Measurements from ENCODE around the gene TNIK.

The TNIK gene

DNA sequence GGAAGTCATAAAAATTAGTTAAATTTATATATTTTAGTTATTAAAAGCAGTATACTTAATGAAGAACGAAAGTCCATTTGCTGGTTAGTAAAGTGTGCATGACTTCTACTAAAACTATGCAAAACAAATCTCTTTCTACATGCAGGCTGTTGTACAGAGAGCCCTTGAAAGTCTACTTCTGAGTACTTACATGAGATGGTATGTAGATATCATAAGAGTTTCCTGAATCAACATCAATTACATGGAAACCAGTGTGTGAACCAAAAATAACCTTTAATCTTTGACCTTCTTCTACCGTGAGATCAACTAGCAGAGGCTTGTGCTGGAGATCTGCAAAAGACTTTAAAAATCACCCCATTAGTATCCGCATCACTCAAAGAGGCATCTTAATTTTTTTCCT lies 391.5 kb downstream of the TNIK start:
- no peak for DNase-seq (ENCODE audit: low read depth)
- TF ChIP-seq, protein P1, sequence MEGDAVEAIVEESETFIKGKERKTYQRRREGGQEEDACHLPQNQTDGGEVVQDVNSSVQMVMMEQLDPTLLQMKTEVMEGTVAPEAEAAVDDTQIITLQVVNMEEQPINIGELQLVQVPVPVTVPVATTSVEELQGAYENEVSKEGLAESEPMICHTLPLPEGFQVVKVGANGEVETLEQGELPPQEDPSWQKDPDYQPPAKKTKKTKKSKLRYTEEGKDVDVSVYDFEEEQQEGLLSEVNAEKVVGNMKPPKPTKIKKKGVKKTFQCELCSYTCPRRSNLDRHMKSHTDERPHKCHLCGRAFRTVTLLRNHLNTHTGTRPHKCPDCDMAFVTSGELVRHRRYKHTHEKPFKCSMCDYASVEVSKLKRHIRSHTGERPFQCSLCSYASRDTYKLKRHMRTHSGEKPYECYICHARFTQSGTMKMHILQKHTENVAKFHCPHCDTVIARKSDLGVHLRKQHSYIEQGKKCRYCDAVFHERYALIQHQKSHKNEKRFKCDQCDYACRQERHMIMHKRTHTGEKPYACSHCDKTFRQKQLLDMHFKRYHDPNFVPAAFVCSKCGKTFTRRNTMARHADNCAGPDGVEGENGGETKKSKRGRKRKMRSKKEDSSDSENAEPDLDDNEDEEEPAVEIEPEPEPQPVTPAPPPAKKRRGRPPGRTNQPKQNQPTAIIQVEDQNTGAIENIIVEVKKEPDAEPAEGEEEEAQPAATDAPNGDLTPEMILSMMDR (conservative IDR thresholded peaks at IDR 0.05; ENCODE audit: low read depth, low read length), result no peak
- no peak overlapping the region for H3K4me3 ChIP-seq (ENCODE audit: low read depth, low read length)

DNA sequence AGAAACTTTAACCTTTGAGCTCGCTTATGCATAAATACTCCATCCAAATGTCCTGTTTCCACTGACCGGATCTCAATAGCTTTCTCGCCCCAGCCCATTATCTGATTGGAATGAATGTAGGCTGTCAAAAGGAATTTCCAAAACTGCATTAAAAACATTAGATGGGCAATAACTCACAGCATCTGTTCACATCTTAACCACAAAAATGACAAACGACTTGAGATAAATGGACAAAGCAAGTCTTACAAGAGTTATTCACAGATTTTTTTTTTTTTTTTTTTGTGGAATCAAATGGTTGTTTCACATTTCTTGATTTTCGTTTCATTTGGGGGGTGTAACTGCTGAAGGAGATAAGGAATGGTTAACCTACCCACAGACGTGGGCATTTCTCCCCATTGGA lies 394.0 kb downstream of the TNIK start:
- H3K4me3 ChIP-seq (ENCODE audit: low read depth, low read length), result no peak overlapping the region
- TF ChIP-seq, protein P1 (conservative IDR thresholded peaks at IDR 0.05; ENCODE audit: low read depth, low read length), result no peak
- DNase-seq (ENCODE audit: low read depth), result no peak

DNA sequence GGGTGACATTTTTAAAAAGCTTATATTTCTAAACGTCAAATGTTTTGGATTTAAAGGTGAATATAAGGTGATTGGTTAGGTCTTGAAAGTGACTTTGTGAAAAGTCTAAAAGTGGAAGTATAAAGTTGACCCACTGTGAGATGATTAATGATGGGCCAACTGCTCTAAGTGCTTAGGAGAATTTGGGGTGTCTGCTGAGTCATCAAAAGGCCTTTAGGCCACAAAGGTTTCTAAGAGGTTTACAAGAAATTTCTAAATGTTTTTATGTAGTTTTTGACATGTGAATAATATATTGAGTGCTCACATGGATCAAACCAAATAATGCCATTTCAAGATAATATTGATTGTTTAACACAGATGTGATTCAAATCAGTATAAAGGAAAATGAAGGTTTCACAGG lies 394.5 kb downstream of the TNIK start:
- H3K4me3 ChIP-seq (ENCODE audit: low read depth, low read length), result no peak overlapping the region
- DNase-seq (ENCODE audit: low read depth), result no peak
- TF ChIP-seq, protein P1 (conservative IDR thresholded peaks at IDR 0.05; ENCODE audit: low read depth, low read length), result no peak

DNA sequence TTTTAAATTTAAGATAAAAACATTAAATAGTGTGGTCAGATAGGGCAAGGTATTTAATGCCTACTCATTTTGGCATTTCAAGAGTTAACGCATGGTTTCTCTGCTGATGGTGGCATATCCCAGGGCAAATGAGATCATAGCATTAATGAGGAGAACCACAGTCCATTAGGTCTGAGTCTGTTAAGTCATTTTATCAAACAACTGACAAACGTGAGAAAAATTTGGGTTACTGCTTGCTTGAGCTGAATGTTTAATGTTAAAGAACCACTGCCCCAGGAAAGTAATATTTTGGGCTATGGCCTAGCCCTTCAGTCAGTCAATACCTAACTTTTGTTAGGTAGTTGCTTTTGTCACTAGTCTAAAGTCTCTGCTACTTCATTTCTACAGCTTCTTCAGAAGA lies 395.7 kb downstream of the TNIK start:
- no peak overlapping the region for H3K4me3 ChIP-seq (ENCODE audit: low read depth, low read length)
- no peak for DNase-seq (ENCODE audit: low read depth)
- TF ChIP-seq, protein P1 (conservative IDR thresholded peaks at IDR 0.05; ENCODE audit: low read depth, low read length), result no peak

DNA sequence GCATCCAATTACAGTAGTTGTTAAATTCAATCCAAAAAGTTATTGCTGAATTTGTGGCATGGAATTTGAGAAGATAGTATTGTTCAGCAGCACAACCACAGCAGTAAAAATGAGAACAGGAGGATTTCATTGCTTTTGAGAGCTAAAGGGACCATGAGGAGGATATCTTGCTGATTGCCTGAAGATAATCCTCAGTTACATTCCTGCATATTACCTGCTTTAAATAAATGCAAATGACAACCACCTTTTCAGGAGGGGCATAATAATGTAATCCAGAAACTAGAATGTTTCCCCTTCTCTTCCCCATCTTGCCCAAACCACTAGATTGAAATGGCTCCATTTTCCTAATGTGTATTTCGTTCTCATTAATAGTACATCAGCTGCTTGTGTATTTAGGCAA lies 398.5 kb downstream of the TNIK start:
- TF ChIP-seq, protein P1 (conservative IDR thresholded peaks at IDR 0.05; ENCODE audit: low read depth, low read length), result no peak
- no peak overlapping the region for H3K4me3 ChIP-seq (ENCODE audit: low read depth, low read length)
- DNase-seq (ENCODE audit: low read depth), result no peak

DNA sequence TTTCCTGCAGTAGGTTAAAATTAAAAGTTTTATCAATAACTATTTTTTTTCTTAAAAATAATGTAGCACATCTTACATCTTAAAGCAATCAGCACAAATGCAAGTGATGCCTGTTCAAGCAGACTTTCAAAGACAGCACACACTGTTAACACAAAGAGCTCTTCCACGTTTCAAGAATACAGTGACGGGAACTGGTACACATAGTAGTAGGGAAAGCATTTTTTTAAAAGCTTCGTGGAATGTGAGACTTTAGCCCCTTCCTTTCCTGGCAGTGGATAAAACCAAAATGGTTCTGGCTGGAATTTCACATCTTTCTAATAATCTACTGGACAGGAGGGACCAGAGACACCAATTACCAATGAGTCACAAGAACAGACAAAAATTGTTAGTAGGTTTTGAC lies 400.2 kb downstream of the TNIK start:
- H3K4me3 ChIP-seq (ENCODE audit: low read depth, low read length), result no peak overlapping the region
- TF ChIP-seq, protein P1 (conservative IDR thresholded peaks at IDR 0.05; ENCODE audit: low read depth, low read length), result no peak
- no peak for DNase-seq (ENCODE audit: low read depth)

DNA sequence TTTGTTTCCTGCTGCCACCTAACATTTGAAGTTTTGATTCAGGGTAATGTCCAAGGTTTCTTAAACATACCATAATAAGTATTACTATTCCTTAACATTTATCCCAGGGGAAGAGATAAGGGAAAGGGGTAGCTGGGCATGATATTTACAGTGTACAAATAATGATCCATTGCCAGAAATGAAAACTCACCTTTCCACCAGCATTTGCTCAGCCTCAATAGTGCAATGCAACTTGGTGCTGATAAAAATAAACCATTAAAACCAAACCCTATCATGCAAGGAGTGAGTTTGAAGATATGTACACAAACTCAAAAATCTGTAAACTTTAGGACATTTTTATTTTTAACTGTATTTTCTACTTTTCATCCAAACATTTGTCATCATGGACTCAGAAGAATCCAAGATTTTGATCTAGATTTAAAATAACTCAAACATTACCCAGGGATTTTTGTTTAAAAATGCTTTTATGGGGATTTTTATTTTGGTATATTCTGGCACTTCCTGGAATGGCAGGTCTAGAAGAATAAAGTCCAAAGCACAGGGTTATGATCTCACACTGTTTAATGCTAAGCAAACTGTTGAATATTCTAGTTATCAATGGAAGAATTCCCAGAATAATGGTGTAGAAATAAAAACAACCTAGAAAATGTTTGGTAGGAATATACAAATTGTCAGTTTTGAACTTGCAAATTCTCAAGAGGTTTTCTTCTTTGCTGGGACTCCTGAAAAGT lies 401.2 kb downstream of the TNIK start:
- H3K4me3 ChIP-seq (ENCODE audit: low read depth, low read length), result no peak overlapping the region
- no peak for DNase-seq (ENCODE audit: low read depth)
- TF ChIP-seq, protein P1 (conservative IDR thresholded peaks at IDR 0.05; ENCODE audit: low read depth, low read length), result no peak

All from choroid plexus epithelial cell (primary cell).